ENCODE data around the gene GP1BB.

GP1BB gene

DNA sequence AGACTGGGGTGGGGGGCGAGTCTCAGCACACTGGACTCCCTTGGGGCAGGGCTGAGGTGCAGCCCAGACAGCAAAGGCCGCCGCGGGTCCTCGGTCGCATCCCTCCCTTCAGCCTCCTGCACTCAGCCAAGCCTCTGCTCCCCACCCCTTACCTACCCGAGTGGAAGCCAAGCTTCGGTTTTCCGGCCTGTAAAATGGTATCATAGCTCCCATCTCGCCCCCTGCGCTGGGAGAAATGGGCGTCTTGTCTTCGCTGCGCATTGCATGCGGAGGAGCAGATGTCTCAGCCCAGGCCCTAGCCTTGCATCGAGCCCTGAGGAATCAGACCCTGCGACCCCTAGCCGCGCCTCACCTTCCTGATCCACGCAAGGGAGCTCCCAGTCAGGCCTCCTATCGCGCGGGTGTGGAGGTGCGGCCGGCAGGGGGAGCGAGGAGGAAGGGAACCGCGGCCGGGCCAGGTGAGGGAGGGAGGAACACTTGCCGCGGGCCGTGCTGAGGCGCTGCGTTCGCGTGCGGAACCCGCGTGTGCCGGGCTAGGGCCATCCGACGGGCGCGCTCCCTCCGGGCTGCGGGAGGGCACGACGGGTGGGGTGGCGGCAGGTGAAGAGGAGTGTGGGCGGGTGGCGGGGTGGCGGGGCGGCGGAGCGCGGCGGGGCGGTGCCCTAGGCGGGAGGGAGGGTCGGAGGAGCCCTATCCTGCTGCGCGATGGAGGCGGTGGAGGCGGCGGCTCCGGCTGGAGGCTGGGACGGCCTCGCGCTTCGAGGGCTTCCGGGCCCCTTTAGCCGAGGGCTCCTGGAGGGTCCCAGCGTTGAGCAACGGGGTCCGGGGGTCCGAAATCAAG lies 33.2 kb downstream of the GP1BB start:
- peak; percentile 26 for DNase-seq

DNA sequence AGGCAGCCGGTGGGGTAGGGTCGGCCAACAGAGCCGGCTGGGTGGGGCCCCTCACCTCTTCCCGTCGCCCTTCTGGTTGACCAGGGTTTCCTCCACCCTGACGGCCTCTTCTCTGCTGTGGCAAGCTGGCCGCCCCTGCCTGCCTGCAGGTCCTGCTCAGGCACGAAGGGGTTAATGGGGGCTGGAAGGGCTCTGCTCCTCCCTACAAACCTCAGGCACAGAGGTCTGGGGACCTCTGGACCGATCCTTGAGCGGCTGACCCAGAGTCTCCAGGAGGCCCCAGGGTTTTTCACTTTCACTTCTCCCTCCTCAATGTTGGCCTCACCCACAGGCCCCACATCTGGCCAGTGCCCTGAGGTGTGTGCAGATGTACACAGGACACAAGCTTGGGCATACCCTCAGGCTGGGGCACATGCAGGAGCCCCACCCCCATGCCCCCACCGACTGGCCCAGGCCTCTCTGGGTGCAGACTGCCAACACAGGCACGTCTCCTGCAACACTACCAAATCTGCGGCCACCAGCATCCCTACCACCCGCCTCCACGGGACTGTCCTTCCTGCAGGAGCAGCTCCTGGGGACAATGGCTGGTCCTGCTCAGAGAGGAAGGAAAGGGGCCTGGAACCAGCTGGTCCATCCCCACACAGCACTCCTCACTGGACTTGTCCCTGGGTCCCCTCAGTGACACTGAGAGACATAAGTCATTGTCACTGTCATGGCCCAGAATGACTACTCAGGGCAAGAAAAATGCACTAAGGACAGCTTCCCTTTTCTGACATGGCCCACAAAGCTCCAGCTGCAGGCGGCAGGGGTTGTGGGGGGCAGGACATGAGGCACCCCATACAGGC lies 34.0 kb downstream of the GP1BB start:
- DNase-seq, result no peak

DNA sequence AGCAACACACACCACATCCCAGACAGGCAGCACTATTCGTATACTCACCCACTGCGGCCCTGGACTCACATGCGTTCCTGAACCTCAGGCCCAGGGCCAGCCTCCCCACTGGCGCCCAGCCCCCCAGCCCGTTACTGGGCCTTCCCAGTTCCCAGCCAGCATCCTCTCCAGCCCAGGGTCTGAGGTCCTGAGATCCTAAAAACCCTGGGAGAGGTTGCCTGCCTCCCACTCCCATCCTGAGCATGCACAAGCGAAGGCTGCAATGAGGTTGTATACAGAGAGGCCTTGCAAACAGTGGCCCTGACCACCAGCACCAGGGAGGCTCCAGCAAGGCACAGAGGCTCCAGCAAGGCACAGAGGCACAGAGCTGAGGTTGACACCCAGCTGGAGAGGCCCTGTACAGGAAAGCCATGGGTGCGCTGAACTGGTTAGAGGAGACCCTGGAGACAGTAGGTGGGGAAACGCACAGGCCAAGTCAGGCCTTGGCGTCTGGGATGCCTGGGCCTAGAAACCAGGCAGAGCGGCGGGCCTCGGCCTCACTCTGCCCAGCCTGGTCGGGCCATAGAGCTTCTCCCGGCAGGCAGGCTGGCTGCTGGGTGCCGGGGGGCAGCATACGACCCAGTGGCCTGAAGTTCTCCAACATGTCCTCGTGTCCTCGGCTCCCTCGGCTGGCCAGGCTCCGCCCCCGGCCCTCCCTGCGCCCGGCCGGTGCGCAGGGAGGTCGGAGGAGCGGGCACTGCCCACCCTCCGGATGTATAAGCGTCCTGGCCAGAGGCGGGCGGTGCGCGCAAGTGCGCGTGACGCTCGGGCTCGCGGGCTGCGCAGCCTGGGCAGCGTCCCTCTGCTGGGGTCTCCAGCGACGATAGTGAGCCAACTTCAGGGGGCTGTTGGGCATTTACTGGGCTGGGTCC lies 34.9 kb downstream of the GP1BB start:
- DNase-seq, result no peak

- no peak for DNase-seq
Measured at GRCh38 chr22:19758896-19759426, 35.6 kb downstream of the GP1BB start.

- no peak for DNase-seq
Measured at GRCh38 chr22:19759427-19760057, 36.2 kb downstream of the GP1BB start.

GRCh38 chr22:19760058-19760950 lies 37.0 kb downstream of the GP1BB start, which contains the start of gene TBX1:
TBX1 (plus strand) TSS chr22:19760778; CDS start chr22:19760844, 66 bp downstream.
- peak; percentile 37 for DNase-seq

- DNase-seq, result no peak
Measured at GRCh38 chr22:19760951-19761724, 37.8 kb downstream of the GP1BB start.

GRCh38 chr22:19761725-19762567 lies 38.6 kb downstream of the GP1BB start:
- DNase-seq, result no peak

- no peak for DNase-seq
Measured at GRCh38 chr22:19762568-19763457, 39.5 kb downstream of the GP1BB start.

DNA sequence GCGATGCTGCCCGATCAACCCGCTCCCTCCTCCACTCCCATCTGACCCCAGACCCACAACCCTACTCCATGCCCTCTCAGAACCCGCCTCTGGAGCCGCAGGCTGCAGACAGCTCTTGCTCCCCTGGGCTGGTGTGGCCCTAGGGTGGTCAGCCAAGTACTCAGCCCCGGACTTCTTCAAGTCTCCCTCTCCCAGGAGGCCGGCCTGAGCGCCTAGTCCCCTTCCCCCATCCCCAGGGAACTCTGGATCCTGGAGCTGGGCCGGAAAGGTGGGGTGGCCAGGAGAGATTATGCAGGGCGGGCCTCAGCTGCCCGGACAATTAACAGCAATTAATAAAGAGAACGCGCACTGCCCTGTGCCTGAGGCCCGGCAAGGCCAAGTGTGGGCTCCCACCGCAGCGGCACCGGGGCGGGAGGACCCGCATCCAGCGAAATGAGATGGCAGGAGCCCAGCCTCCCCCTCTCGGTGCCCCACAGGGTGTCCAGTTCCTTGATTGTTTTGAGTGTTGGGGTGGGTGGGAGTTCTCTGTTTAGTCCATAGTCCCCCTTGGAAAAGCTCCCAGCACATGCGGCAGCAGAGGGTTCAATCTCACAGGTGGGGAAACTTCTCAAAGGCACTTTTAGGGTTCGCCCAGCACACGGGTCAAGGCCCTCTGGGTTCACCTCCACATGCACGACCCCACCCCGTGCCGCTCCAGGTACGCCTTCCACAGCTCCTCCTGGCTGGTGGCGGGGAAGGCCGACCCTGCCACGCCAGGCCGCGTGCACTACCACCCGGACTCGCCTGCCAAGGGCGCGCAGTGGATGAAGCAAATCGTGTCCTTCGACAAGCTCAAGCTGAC lies 40.3 kb downstream of the GP1BB start:
- no peak for DNase-seq

GRCh38 chr22:19764299-19764593 lies 40.9 kb downstream of the GP1BB start:
- DNase-seq, result no peak

GRCh38 chr22:19764636-19765476 lies 41.5 kb downstream of the GP1BB start:
- no peak for DNase-seq

DNA sequence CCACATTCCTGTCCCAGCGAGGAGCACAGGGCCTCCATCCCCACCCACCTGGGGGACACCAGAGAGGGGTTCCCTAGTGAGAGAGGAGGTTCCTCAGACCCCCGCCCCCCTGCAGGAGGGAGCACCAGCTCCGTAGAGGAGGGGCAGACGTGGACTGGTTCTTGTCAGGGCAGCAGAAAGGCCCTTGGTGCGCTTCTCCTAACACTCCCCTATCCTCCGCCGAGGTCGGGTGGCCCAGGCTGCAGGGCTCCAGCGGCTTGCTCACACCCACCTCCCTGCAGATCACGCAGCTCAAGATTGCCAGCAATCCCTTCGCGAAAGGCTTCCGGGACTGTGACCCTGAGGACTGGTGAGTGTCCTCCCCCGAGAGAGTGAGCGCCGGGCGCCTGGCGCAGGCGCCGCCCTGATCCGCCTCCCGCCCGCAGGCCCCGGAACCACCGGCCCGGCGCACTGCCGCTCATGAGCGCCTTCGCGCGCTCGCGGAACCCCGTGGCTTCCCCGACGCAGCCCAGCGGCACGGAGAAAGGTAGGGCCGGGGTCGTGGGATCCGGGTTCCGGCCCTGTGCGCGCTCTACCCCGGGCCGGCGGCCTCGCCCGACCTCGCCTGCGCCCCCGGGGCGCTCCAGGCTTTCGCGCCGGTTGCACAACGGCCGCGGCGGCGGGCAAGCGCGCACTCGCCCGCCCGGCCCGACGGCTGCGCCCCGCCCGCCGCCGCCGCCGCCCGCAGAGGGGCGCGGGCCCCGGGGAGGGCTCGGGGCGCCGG lies 42.3 kb downstream of the GP1BB start:
- no peak for DNase-seq

- DNase-seq, result no peak
Measured at GRCh38 chr22:19766240-19766510, 42.8 kb downstream of the GP1BB start.

DNA sequence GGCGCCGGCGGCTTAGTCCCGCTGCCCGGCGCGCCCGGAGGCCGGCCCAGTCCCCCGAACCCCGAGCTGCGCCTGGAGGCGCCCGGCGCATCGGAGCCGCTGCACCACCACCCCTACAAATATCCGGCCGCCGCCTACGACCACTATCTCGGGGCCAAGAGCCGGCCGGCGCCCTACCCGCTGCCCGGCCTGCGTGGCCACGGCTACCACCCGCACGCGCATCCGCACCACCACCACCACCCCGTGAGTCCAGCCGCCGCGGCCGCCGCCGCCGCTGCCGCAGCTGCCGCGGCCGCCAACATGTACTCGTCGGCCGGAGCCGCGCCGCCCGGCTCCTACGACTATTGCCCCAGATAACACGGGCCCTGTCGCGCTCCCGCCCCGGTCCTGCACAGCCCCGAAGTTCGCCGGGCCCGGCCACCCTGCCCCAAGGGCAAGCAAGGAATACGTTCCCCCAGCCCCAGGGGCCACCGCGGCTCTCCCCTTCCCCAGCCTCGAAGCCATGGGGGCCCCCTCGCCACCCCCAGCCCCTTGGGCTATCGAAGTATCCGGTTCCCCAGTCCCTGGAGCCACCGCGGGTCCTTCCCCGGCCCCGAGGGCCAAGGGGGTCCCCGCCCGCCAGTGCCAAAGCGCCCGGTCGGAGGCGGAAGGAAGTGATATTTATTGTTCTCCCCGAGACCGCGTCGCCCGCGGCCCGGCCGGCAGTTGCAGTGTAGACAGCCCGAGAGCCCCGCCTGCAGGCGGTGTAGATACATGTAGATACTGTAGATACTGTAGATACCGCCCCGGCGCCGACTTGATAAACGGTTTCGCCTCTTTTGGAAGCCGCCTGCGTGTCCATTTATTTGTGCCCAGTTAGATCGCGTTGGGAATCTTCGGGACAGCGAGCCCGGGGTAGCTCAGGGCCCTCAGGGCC lies 43.4 kb downstream of the GP1BB start:
- no peak for DNase-seq

All from NCI-H2171 treated with DMSO at 0.1 percent for 48 hours (cell line).